NOMO-1 treated with dmso at 0.1 percent for 144 hours (cell line): ENCODE data around the gene PAX3.

Experiments used
- DNase-seq: peaks from one replicate; lab custom pipeline; 2025; ENCODE audit not compliant: unreplicated experiment; lab: John Stamatoyannopoulos, UW

PAX3 gene

DNA sequence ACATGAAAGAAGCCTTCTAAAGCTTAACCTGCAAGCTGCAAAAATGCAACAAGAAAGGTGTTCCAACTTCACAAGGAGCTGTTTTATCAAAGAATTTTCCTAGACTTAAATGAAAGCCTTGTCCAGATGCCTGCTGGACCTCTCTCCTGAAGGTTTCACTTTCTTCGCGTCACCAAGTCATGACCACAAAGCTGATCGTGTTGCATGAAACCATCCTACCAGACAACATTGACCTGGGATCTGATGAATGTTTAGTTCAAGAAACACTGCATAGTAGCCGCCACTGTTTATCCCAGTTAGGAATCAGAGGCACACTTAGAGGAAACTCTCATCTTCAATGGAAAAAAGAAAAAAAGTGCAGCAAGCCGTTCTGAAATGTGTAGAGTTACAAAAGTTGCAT lies 26.9 kb downstream of the PAX3 start:
- no peak for DNase-seq

DNA sequence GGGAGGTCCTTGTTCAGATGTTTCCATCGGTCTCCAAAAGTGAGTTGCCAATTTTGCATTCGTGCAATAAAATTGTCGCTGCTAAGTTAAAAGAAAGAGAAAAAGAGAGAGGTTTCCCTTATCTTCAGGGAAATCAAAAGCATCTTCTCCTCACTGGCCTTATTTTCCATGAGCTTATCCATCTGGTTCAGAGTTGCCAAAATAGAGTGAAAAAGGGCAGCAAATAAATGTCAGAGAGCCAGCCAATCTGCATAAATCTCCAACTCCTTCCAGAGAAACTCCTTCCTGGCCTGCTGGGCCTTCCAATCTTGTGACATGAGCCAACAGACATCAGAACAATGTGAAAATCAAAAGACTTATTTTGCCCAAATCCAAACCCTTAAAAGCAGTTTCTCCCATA lies 28.4 kb downstream of the PAX3 start:
- no peak for DNase-seq

DNA sequence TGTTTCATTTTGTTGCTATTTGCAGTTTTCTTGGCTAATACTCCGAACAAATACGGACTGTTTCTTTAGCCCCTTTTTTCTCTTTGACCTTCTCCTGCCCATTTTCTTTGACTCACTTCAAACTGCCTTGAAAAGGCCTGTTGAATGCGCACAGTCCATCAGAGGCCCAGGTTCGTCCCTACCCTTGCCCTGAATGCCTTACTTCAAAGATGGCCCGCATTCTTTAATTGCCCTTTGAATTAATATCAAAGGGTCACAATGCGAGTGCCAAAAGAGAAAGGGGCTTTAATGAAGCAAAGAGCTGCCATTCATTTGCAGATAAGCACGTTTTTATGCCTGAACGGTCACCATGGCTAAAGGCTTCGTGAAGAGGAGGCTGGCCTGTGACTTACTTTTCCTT lies 29.7 kb downstream of the PAX3 start:
- no peak for DNase-seq

DNA sequence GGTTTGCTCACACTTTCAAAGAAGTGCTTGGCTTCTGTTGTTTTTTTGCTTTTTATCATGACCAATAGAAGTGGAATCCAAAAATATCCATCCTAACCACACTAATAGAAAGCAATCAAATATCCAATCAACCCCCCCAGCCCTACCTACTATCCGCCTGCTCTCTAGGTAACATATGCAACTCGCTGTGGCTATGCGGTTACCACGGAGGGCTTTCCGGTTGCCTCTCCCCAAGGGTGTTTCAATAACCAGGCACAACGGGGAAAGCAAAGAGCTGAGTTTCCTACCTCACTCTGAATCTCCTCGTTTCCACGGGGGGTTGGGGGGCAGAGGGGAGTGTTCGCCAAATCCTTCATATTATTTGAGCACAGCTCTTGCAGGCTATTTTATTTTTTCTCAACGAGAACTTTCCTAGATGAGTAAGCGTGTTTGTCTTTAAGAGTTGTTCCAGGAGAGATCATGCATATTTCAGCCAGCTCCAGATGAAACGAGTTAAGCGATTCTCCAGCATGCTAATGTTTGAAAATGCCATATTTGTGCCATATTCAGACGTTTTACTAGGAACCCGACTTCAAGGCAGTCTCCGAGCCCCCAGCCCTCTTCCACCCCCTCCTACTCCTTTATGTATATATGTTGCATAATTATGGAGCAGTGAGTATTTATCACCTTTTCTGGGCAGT lies 30.3 kb downstream of the PAX3 start:
- DNase-seq, result no peak

DNA sequence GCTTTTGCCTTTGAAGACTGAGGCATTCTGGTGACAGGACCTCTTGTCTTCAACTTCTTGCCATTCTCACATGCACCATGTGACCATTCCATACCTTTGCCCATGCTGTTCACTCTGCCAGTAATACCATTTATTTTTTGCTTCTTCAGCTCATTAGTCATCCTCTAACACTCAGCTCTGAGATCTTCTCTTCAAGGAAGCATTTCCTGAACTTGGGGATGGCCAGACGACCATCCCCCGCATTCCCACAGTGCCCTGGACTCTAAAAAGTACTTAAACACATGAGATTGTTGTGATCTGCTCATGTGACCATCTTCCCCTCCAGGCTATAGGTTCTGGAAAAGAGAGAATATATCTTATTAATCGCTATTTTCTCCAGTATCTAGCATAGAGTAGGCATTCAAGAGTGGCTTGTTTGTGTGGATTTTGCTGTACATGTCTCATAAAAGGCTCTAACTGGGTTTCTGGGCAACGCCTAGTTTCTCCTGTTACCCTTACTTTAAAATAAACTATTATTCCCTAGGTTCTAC lies 33.9 kb downstream of the PAX3 start:
- no peak for DNase-seq

DNA sequence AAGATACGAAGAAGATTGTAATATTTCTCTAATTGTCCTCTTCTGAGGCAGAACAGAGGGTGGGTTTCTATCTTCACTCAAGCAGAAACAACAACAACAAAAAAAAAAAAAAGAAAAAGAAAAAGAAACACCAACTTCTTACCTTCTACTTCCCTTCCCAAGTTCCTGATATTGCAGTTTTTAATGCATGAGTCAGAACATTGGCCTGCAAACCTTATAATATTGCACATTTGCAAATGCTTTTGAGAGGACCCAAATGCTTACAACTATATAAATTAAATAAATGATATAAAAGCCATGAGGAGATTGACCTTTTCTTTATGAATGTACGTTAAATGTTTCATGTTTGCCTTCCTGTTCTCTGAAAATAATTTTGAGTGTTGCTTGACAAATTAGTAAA lies 37.3 kb downstream of the PAX3 start:
- no peak for DNase-seq

DNA sequence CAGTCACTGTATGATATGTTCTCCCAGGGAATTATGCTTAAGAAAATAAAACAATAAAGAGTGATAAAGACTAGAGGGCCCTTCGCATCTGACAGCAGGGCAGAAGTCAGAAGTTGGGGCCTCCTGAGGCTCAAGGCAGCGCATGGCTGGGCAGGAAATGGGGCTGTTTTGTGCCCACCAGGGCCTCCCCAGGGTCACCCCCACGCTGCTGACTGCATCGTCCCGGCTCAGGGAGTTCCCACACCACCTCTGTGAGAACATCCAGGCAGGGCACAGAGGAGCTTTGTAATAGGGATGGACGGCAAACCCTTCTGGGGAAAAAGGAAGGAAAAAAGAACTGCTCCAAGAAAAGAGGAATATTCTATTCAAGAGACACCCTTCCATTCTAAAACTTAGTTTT lies 41.2 kb downstream of the PAX3 start:
- no peak for DNase-seq

DNA sequence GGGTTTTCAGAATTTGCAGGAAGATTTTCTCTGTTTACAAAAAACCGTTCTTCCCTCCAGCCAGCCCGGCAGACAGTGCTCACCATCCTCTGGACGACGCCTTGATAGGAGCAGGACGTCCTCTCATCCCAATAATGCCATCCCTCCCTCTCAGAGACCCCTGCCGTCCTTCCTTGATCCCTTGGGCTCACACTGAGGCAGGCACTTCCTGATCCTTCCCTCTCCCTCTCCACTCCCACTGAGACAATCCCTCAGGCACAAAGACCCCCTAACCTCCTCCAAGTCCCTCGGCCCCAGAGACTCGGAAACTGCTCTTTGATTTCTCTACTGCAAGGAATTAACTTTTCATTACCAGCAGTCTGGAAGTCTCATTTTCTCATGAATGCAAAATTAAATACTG lies 42.5 kb downstream of the PAX3 start:
- DNase-seq, result no peak

DNA sequence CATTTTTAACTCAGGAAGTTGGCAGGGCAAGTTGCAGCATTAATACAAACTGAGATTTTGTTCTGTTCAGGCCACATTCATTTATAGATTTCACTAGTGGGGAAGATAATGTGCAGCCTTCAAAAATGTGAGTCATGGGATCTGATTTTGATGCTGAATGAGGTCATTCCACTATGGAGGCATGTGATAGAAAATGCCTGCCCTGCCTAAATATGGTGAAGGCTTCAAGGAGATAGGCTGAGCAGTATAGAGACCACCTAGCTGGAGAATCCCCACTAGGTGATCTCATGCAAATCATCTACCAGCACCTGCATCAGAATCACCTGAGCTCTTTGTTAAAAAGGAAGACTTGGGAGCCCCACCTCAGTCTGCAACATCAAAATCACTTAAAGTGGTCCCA lies 43.7 kb downstream of the PAX3 start:
- DNase-seq, result no peak

DNA sequence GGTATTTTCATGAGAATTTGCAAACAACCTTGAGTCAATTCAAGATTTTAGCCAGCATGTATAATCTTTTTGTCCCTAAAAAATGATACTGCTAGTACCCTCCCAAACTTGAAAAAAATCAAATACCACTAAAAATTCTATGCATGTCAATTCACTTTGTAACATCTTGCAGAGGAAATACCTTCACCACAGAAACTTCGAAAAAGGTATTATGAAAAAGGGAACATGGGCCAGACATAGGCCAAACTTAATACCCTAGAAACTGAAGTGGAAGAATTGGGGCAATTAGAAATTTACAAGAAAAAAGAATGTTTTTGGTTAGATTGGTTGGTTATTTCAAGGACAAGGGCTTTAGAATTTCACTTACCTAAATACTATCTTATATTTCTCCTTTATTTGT lies 48.5 kb downstream of the PAX3 start:
- no peak for DNase-seq

DNA sequence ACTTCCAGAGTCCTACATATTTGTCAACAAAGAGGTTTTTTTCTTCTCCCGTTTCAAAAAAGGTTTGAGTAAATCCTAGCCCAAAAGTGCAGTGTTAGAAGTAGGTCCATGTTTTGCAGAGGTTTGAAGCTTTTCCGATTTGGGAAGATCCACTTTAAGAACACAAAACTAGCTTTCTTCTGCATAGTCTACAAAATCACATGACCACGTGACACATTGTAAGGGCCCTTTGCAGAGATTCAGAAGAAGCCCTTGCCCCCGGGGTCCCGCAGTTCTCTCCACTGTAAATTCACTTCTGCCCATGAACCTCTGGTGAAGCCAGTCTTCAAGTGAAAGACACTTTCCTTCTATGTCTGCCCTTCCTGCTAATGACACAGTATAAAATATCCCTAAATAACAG lies 49.4 kb downstream of the PAX3 start:
- DNase-seq, result no peak

DNA sequence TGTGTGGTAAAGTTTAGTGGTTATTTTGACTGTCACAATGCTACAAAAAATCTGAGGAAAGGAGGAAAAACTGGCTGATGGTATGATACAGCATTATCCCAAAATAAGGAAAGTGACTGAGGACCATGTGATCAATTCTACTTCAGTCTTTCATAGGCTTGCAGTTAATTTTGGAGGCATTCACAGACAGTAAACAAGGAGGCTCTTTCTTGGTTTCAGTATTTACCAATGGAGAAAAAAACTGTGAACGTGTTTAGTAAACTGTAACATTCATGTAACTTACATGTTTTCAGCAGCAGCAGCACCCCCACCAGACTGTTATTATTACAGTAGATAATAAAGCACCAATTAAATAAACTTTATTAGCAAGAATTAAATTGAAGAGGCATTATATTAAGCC lies 50.0 kb downstream of the PAX3 start:
- DNase-seq, result no peak

DNA sequence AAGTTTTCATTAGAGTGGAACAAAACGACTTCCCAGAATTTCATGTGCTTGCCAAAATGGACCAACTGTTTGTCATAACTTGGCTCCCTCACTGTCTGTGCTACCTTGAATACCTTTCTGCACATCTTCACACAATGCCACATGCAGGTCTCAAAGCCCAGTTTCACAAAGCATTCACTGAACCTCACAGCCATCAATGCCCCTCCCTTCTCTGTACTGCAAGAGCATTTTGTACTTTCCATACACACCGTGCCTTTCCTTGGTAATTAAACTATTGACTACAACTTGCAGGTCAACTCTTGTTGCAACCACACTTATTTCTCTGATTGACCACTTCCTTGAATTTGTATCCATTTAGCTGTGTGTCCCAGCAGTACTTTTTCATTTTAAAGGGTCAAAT lies 50.5 kb downstream of the PAX3 start:
- no peak for DNase-seq

DNA sequence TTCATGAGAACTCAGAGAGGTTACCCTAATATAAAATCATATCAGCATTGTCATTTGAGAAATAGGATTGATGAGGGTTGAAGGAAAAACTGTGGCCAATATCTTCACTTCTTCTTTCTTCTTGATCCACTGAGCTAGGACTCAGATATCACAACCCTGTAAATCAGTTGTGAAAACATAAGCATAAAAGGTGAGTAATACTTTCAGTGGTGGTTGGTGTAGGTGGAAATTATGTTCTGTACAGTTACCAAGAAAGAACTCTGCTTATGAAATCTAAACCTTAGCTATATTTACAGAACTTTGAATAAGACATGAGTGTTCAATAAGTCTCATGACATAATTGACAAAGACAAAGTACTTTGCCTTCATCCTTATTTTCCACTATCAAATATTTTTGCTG lies 56.3 kb downstream of the PAX3 start:
- DNase-seq, result no peak

DNA sequence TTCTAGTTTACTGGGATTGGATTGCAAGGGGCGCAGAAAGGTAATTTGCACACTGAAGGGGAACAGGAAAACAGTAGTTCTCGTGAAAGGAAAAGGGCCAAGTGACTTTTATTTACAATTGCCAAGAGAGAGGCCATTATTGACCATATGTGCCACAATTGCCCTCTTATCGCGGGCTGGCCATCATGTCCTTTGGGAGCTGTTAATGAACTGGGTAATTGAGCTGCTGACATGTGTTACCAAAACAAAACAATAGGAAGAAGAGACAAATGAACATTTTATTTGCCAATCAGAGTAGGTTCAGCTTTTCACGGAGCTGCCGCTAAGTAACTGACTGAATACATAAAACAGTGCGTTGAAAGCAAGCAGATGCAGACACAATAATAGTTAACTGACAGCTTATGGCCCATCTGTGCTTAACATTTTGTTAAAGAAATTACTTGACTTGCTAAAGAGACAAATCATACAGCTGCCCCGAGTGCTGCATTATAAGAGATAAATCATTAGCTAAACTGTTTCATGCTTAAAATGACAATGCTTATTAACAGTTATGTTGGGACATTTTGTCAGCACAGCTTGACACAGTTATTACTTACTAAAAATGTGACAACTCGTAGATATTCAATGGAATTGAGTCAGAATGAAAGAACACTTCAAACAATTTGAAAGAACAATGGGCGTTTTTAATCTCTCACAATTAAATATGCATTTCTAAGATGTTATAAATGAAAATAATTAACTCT lies 57.5 kb downstream of the PAX3 start:
- DNase-seq, result no peak

DNA sequence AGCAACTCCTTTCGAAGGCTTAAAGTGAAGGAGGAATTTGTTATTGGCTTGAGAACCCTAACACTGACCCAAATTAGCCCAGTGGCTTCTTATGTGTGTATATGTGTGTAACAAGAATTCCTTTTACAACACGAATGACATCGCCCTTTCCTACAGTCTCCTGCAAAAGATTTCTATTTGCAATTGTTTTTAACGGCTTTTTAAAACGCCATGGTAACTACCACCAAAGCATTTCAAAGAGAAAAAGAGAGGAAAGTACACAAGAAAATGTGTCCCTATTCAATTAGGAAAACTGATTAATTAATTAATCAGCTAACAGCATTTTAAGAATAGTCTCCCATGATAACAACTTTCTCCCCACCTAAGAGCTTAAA lies 58.1 kb downstream of the PAX3 start:
- DNase-seq, result no peak

DNA sequence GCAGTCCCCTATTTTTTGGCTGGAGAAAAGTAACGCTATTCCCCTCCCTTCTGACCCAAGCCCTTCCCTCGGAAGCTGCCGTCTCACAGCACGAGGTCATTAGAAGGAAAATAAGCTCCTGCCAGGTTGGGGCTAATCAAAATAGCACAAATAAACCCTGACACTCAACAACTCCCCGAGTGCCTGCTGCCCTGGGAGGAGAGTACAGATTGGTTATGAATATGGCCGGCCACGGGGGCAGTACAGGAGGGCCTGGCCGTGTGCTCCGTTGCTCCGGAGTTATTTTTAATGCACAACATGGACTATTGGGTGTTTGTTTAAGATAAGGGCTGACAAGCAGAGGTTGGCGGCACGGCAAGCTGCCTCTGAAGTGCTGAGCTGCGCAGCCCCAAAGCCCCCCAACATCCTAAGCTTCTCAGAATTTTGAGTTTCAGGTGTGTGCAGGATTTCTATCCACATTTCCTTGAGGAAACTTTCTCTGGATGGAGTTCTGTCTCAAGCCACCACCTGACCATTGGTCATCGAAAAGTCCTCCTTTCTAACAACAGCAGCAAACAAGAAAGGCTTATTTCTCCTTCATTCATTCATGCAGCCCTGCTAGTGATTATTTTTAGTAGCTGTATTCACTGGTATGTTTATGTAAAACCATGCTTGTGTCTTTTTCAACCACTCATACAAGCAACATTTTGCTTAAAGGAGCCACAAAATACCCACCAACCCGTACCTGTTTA lies 58.7 kb downstream of the PAX3 start:
- no peak for DNase-seq

DNA sequence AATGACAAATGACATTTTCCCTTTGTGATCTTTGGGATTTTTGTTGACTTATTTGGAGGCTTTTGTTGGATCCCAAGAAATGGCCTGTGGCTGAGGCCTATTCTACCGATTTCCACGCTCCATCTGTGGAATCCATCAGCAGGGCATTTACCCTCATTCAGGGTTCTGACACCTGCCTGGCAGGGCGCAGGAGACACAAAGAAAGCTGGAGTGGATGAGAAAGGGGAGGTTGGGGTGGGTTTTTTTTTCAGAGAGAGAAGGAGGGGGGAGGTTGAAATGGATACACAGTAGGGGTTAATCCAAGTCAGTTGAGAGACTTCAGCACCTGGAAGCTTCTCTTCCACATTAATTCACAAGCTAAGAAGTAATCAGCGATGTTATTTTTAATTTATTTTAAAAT lies 59.7 kb downstream of the PAX3 start:
- DNase-seq, result no peak

DNA sequence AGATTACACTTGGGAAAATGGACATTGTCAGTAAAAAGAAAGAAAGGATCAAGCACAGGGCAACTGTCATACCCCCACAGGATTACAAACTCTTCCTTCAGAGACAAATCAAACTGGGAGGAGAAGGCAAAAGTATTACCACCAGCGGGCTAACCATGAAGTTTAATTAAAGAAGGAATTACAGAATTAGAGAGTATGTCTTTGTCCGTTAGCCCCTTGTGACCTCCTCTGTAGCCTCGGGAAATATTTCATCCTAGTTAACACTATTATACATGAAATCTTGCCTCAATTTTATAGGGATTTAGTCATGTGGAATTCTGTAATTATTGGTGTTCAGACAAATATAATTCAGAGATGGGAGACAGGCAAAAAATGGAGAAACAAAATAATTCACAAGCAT lies 60.7 kb downstream of the PAX3 start:
- DNase-seq, result no peak

DNA sequence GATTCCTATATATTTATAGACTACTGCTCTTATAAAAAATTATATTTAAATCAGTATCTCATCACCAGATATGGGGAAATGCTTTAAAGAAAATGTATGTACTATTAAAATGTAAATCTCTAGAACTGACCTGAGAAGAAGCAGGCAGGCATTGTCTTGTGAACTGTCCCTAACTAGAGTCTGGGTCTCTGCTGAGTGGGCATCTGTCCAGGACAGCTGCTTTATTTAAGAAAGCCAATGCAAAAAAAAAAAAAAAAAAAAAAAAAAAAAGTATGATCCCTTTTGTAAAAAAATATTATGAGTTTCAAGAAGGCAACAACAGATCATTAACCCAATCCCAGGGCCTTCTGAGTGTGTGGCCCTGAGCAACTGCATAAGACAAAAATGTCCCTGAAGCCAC lies 66.0 kb downstream of the PAX3 start:
- DNase-seq, result no peak

DNA sequence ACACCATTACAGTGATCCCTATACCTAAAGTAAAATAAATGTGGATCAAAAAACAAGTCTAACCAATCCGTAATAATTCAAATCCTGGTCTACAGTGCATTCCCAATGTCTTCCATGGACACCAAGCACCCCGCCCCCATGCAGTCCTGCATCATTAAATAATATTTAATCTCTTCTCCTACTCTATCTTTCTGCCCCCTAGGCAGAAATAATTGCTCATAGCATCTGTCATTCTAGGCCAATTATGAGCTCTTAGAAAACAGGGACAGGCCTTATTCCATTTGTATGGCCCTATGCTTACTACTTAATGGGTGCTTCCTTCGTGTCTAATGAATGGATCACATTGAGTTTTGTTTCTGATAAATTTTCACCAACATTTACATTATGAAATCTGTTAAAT lies 66.4 kb downstream of the PAX3 start:
- DNase-seq, result no peak

DNA sequence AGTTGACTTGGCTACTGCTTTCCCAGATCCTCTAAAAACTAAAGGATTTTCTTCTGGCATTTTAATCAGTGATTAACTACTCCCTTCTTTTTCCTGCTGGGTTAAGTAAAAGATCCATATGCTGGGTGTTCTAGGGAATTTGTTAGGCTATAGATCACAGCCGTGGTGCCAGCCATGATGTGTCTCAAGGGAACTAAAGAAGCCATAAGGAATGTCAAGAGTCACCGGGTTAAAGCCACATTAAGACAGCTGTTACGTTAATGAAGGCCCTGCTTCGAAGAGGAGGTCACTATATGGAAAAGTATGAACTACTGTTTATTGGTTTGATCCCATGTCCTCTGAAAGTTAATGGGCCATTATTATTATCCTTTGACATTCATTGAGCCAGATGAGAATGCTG lies 70.7 kb downstream of the PAX3 start:
- no peak for DNase-seq
